LNCAP (cell line): Measurements from ENCODE around the gene CLSTN3.

Experiments
- CTCF ChIP-seq: fragments of 450-650 bp; IDR thresholded peaks from 2 replicates; pipeline ENCODE4 v1.5.1; 2017; ENCODE audit warnings: mild to moderate bottlenecking

CLSTN3 gene

GRCh38 chr12:7141351-7142005 lies 11.3 kb downstream of the CLSTN3 start:
- TF ChIP-seq CTCF: no peak

- peak; percentile 79 for TF ChIP-seq CTCF
Observed at GRCh38 chr12:7142056-7142644, 12.0 kb downstream of the CLSTN3 start.

GRCh38 chr12:7142809-7143465 lies 12.8 kb downstream of the CLSTN3 start:
- no peak for TF ChIP-seq CTCF

- TF ChIP-seq CTCF: no peak
Observed at GRCh38 chr12:7143564-7143963, 13.4 kb downstream of the CLSTN3 start.

GRCh38 chr12:7144414-7145120 lies 14.4 kb downstream of the CLSTN3 start:
- TF ChIP-seq CTCF: peak; percentile 67

GRCh38 chr12:7145671-7146070 lies 15.5 kb downstream of the CLSTN3 start:
- no peak for TF ChIP-seq CTCF

- TF ChIP-seq CTCF: no peak
Observed at GRCh38 chr12:7146228-7146627, 16.1 kb downstream of the CLSTN3 start.
